SK-N-SH treated with all-trans-retinoic acid at 6 μM for 48 hours (cell line): ENCODE measurements around the gene MYO18A.

Experiments used
- ATAC-seq: fragments of 200-7000 bp; cut with Tn5 transposase; 3 replicates; pipeline ENCODE4 v1.9.1; 2020; ENCODE audit warnings: mild to moderate bottlenecking, moderate library complexity
- ARNTL ChIP-seq: fragments of 450-650 bp; formaldehyde crosslinking; IDR thresholded peaks from 2 replicates; pipeline ENCODE4 v1.5.0; 2020; ENCODE audit warnings: low read depth, mild to moderate bottlenecking, moderate library complexity, borderline replicate concordance
- BACH2 ChIP-seq: fragments of 250-450 bp; sonication (Bioruptor Pico); IDR thresholded peaks from 2 replicates; pipeline ENCODE4 v1.9.0; 2021; ENCODE audit warnings: mild to moderate bottlenecking, borderline replicate concordance
- CREB5 ChIP-seq: fragments of 250-450 bp; sonication (Bioruptor Pico); IDR thresholded peaks from 2 replicates; pipeline ENCODE4 v1.5.1; 2020; ENCODE audit warnings: low read depth, mild to moderate bottlenecking, moderate library complexity
- CSDC2 ChIP-seq: fragments of 250-450 bp; sonication (Bioruptor Pico); IDR thresholded peaks from 2 replicates; pipeline ENCODE4 v1.5.0; 2020; ENCODE audit warnings: mild to moderate bottlenecking, moderate library complexity
- CSRNP3 ChIP-seq: fragments of 250-450 bp; sonication (Bioruptor Pico); IDR thresholded peaks from 2 replicates; pipeline ENCODE4 v1.5.1; 2021; ENCODE audit warnings: mild to moderate bottlenecking, moderate library complexity
- ESRRG ChIP-seq: fragments of 250-450 bp; sonication (Bioruptor Pico); IDR thresholded peaks from 2 replicates; pipeline ENCODE4 v1.6.1; 2021; ENCODE audit warnings: mild to moderate bottlenecking
- ISL1 ChIP-seq: fragments of 250-450 bp; sonication (Bioruptor Pico); IDR thresholded peaks from 2 replicates; pipeline ENCODE4 v2.1.2; 2022; ENCODE audit warnings: mild to moderate bottlenecking, moderate library complexity
- OSR1 ChIP-seq: fragments of 250-450 bp; sonication (Bioruptor Pico); IDR thresholded peaks from 2 replicates; pipeline ENCODE4 v1.8.0; 2022; ENCODE audit warnings: moderate library complexity, mild to moderate bottlenecking, inconsistent platforms
- POU6F1 ChIP-seq: fragments of 250-450 bp; sonication (Bioruptor Pico); IDR thresholded peaks from 2 replicates; pipeline ENCODE4 v1.8.0; 2021; ENCODE audit warnings: low read depth, mild to moderate bottlenecking, moderate library complexity, borderline replicate concordance
- PPARA ChIP-seq: fragments of 250-450 bp; sonication (Bioruptor Pico); IDR thresholded peaks from 2 replicates; pipeline ENCODE4 v1.5.0; 2020; ENCODE audit warnings: mild to moderate bottlenecking, borderline replicate concordance
- RARB ChIP-seq: fragments of 250-450 bp; sonication (Bioruptor Pico); IDR thresholded peaks from 2 replicates; pipeline ENCODE4 v1.8.0; 2021; ENCODE audit warnings: mild to moderate bottlenecking, moderate library complexity
- SNAI2 ChIP-seq: fragments of 250-450 bp; sonication (Bioruptor Pico); IDR thresholded peaks from 2 replicates; pipeline ENCODE4 v1.5.0; 2020; ENCODE audit warnings: mild to moderate bottlenecking, moderate library complexity
- TCF4 ChIP-seq: fragments of 250-450 bp; sonication (Bioruptor Pico); IDR thresholded peaks from 2 replicates; pipeline ENCODE4 v1.8.0; 2021; ENCODE audit warnings: mild to moderate bottlenecking, moderate library complexity, borderline replicate concordance
- TOX ChIP-seq: fragments of 250-450 bp; sonication (Bioruptor Pico); IDR thresholded peaks from 2 replicates; pipeline ENCODE4 v1.8.0; 2021; ENCODE audit warnings: mild to moderate bottlenecking, moderate library complexity, borderline replicate concordance
- TSHZ2 ChIP-seq: fragments of 250-450 bp; sonication (Bioruptor Pico); IDR thresholded peaks from 2 replicates; pipeline ENCODE4 v1.5.0; 2020; ENCODE audit warnings: mild to moderate bottlenecking, moderate library complexity
- ZC3H10 ChIP-seq: fragments of 250-450 bp; sonication (Bioruptor Pico); IDR thresholded peaks from 2 replicates; pipeline ENCODE4 v1.5.1; 2021; ENCODE audit warnings: mild to moderate bottlenecking, moderate library complexity
- ZFP30 ChIP-seq: fragments of 450-650 bp; formaldehyde crosslinking; IDR thresholded peaks from 2 replicates; pipeline ENCODE4 v1.5.0; 2022; ENCODE audit warnings: mild to moderate bottlenecking, moderate library complexity
- ZNF565 ChIP-seq: fragments of 450-650 bp; formaldehyde crosslinking; conservative IDR thresholded peaks from 2 replicates; pipeline ENCODE4 v1.5.0; 2020; ENCODE audit warnings: low read depth, mild to moderate bottlenecking, moderate library complexity
- ZNF70 ChIP-seq: fragments of 450-650 bp; formaldehyde crosslinking; IDR thresholded peaks from 2 replicates; pipeline ENCODE4 v1.5.0; 2020; ENCODE audit warnings: mild to moderate bottlenecking, moderate library complexity
- ZNF8 ChIP-seq: fragments of 450-650 bp; formaldehyde crosslinking; IDR thresholded peaks from 2 replicates; pipeline ENCODE4 v1.5.0; 2020; ENCODE audit warnings: mild to moderate bottlenecking, moderate library complexity

MYO18A gene

GRCh38 chr17:29179232-29180033 lies 765 bp downstream of the MYO18A start:
- no peak for TF ChIP-seq TOX (CRISPR knock-in tag)
- no peak for TF ChIP-seq ZNF565 (CRISPR knock-in tag)
- no peak for TF ChIP-seq OSR1 (CRISPR knock-in tag)
- TF ChIP-seq ZC3H10 = no peak
- no peak for TF ChIP-seq ZFP30 (CRISPR knock-in tag)
- no peak for TF ChIP-seq CSDC2 (CRISPR knock-in tag)
- TF ChIP-seq POU6F1 (CRISPR knock-in tag) = no peak
- TF ChIP-seq TSHZ2 (CRISPR knock-in tag) = no peak
- TF ChIP-seq, all 23 proteins: peak for 0
- ATAC-seq = peak; percentile 52

GRCh38 chr17:29178750-29179231 lies 1.4 kb downstream of the MYO18A start:
- no peak for ATAC-seq
- no peak for TF ChIP-seq SNAI2 (CRISPR knock-in tag)
- no peak for TF ChIP-seq ZC3H10
- TF ChIP-seq ESRRG (CRISPR knock-in tag) = no peak
- TF ChIP-seq CREB5 (CRISPR knock-in tag) = no peak
- TF ChIP-seq ZNF70 (CRISPR knock-in tag) = no peak
- no peak for TF ChIP-seq ISL1 (CRISPR knock-in tag)
- no peak for TF ChIP-seq CSDC2 (CRISPR knock-in tag)
- TF ChIP-seq ZNF565 (CRISPR knock-in tag) = no peak
- no peak for TF ChIP-seq OSR1 (CRISPR knock-in tag)
- no peak for TF ChIP-seq TOX (CRISPR knock-in tag)
- no peak for TF ChIP-seq RARB
- TF ChIP-seq BACH2 (CRISPR knock-in tag) = no peak
- no peak for TF ChIP-seq CSRNP3 (CRISPR knock-in tag)

- no peak for ATAC-seq
- TF ChIP-seq ISL1 (CRISPR knock-in tag) (no peak), RARB (no peak), PPARA (CRISPR knock-in tag) (no peak), TCF4 (CRISPR knock-in tag) (no peak), SNAI2 (CRISPR knock-in tag) (no peak), POU6F1 (CRISPR knock-in tag) (no peak), ZNF8 (CRISPR knock-in tag) (no peak), ARNTL (no peak)
Measured at GRCh38 chr17:29177871-29178749, 2.1 kb downstream of the MYO18A start.
